ENCODE measurements around the gene SHF.
A peak's percentile ranks its signal among the peaks of the same experiment; 100 is the strongest.

Gene SHF

DNA sequence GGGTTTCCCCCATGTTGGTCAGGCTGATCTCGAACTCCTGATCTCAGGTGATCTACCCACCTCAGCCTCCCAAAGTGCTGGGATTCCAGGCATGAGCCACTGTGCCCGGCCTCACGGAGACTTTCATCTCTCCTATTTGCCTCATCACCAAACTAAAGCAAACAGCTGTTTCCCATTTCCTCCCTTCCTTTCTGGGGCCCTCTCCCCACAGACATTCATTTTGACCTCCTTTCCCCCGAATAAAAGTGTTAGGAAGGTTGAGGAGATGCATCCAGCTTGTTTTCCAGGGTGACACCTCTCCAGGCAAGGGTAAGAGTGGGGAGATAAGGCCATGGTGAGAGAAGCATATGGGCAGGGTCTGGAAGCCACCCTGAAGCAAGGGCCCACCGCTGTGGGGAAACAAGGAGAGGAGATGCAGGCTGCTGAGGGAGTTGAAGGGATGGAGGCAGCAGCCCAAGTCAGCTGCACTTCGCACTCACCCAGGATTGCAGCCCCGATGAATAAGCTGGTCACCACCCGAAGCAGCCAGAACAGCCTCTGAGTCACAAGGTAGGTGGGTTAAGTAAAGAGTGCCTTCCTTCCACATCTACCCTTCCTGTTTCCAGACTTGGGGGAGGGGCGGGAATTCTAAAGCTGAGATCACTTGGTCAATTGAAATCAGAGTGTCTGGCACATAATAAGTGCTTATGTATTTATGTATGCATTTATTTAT lies 65.9 kb downstream of the SHF start:
- peak; percentile 58 for DNase-seq

DNA sequence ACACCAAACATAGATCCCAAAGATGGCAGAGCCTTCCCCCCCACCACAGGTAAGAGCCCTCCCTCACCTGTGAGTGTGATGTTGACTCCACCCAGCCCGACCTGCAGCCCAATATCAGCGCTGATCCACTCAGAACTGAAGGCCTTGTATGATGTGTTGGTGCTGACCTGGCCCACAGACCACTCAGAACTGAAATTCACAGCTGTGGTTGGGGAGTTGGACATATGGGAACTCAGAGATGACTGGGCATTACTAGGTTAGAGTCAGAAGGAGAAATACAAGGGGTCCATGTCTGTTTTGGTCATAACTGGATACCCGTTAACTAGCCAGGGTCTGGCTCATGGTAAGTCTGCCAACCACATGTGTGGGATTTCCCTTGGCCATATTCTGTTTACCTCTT lies 66.7 kb downstream of the SHF start:
- DNase-seq: no peak

DNA sequence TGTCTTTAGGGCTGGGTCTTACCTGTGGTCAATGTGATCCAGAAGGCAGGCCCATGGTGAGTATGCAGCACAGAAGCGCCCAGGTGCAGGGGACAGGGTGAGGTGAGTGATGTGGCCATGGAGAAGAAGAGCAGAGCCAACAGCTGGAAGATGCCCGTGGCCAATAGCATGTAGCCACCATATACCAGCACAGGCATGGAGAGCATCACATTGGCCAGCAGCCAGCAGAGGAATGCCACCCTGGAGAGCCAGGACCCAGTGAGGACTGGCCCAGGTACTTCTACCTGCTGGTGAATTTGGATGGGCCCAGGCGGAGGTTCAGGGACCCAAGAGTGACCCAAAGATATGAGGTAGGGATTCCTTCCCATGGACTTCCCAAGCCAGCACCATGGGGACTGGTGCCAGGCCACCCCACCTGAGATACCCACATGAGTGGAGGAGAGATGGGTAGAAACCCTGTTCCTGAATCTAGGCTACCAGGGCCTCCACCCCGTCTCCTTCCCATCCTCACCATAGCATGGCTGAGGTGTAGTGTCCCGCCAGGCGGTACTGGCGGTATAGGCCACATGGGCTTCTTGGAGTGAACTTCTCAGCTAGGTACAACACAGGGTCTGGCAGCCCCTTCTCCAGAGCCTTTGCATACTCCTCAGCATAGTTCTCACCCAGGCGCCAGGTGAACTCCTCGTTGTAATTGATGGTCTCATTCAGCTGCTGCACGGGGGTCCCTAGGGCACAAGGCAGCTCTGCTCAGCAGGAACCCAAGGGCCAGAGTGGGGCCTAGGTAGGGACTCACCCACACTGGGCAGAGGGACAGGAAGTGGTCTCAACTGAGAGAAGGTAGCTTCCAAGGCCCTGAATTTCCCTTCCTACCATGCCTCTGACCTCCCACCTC lies 67.4 kb downstream of the SHF start:
- DNase-seq: no peak

DNA sequence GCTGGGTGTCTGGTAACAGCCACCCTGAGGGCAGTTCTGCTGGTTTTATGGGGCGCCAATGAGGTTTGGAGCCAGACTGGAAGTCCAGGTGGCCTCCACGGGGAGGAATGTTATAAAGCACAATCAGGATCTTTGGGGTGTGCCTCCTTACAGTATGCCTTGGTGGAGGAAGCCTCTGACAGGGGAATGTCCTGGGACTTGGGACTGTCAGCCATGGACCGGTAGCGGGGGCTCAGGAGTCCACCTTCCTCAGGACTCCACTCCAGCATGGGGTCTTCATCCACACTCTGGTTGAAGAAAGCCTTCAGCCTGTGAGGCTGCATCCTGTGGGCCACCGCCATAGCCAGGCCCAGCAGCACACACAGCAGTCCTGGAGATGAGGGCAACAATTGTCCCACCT lies 68.8 kb downstream of the SHF start:
- DNase-seq: no peak

DNA sequence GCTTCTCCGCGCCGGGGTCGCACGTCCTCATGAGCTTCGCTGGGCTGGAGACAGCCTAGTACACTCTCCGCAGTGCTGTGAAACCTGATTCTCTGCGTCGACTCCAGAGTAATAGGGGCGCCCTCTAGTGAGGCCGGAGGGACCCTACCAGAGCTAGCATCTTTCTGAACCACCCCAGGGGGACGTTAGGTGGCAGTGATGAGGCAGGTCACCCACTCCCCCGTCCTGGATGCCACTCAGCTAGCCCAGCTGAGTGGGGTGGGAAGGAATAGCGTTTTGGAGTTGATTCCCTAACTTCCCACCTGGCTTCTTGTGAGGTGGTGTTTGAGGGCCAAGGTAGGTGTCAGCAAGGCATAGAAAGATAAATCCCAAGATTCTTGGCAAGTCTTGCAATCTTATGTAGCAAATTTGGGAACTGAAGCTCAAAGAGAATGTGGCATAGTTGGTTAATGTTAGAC lies 69.6 kb downstream of the SHF start:
- DNase-seq: peak; percentile 60

DNA sequence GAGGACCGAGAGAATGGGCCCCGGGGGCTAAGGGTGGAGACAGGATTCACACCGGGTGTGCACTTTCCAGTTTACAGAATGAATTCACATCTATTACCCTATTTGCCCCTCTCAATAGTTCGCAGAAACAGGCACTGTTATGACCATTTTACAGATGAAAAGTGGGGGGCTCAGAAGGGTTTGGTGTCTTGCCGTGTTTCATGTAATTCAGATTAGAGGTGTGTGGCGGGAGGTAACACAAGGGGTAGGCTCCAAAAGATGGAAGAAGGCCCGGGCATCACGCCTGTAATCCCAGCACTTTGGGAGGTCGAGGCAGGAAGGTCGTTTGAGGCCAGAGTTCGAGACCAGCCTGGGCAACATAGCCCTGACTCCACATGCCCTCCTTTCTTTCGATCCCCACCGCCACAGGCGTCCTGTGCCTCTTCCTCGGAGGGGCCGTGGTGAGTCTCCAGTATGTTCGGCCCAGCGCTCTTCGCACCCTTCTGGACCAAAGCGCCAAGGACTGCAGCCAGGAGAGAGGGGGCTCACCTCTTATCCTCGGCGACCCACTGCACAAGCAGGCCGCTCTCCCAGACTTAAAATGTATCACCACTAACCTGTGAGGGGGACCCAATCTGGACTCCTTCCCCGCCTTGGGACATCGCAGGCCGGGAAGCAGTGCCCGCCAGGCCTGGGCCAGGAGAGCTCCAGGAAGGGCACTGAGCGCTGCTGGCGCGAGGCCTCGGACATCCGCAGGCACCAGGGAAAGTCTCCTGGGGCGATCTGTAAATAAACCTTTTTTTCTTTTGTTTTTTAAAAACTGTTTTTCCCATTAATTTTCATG lies 70.2 kb downstream of the SHF start:
- DNase-seq: no peak

All from amniotic stem cell (primary cell).